ENCODE results near the gene OCLN.
"Not testable (repeated sequence)": the region's sequence is repeated elsewhere in the genome, so short reads cannot be mapped to it uniquely, and the experiment has no call there.

OCLN gene

DNA sequence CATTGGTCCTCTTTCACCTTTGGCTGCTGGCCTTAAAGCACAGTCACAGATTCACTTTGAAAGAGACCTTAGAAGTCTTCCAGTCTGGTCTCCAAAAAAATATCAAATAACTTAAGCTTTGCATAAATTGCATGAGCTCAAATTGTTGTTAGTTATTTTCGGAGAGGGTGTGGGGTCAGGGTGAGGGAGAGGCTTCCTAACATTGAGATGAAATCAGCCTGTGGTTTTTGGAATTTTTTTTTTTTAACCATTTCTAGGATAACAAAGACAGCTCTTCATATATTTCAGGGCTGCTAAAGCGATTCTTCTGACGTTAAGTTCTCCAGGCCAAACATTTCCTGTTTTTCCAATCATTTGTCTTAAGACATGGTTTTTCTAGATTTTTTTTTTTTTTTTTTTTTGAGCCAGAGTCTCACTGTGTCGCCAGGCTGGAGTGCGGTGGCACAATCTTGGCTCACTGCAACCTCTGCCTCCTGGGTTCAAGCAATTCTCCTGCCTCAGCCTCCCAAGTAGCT is 4.5 kb downstream of the OCLN start:
- peaks cover 8% of the 10 kb centered on the region for H3K4me1 ChIP-seq (ENCODE audit: insufficient read depth, low read length)
- no peak overlapping the region for H2AFZ ChIP-seq (ENCODE audit: low read depth, low read length)
- H3K27me3 ChIP-seq (ENCODE audit: insufficient read depth, low read length): peaks cover 27% of the 10 kb centered on the region
- no peak overlapping the region for H3K4me3 ChIP-seq (ENCODE audit: low read length)
- no peaks in the 10 kb centered on the region for H3K36me3 ChIP-seq (ENCODE audit: insufficient read depth, low read length)
- no peaks in the 10 kb centered on the region for H3K9me3 ChIP-seq (ENCODE audit: low read length)

DNA sequence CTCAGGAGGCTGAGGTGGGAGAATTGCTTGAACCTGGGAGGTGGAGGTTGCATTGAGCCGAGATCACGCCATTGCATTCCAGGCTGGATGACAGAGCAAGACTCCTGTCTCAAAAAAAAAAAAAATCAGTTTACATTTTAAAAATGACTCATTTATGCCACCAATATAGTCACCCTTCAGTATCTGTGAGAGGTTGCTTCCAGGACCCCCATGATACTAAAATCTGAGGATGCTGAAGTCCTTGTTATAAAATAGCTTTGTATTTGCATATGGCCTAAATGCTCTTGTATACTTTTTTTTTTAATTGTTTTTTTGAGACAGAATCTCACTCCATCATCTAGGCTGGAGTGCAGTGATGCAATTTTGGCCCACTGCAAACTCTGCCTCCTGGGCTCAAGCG is 5.8 kb downstream of the OCLN start:
- H3K27me3 ChIP-seq (ENCODE audit: insufficient read depth, low read length): peaks cover 18% of the 10 kb centered on the region
- no peak overlapping the region for H3K4me3 ChIP-seq (ENCODE audit: low read length)
- no peaks in the 10 kb centered on the region for H3K36me3 ChIP-seq (ENCODE audit: insufficient read depth, low read length)
- peaks cover 3% of the 10 kb centered on the region for H3K4me1 ChIP-seq (ENCODE audit: insufficient read depth, low read length)
- no peak overlapping the region for H2AFZ ChIP-seq (ENCODE audit: low read depth, low read length)
- H3K9me3 ChIP-seq (ENCODE audit: low read length): no peaks in the 10 kb centered on the region

DNA sequence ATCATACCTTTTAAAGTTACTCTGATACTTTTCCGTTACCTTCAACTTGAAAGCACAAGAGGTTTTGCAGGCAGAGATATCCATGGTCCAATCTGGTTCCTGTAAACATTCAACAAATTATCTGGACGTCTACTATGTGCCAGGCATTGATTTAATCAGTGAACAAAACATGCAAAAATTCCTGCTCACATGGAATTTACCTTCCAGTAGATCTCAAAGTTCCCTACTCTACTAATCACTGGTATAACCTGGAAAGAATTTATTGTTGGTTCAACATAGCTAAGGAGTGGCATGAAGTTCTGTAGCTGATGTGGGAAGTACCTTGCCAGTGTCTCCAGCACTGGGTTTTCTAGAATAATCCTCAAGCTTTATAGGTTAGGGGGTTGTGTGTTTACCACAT is 9.8 kb downstream of the OCLN start:
- no peak overlapping the region for H2AFZ ChIP-seq (ENCODE audit: low read depth, low read length)
- H3K4me3 ChIP-seq (ENCODE audit: low read length): no peak overlapping the region
- no peaks in the 10 kb centered on the region for H3K4me1 ChIP-seq (ENCODE audit: insufficient read depth, low read length)
- H3K36me3 ChIP-seq (ENCODE audit: insufficient read depth, low read length): no peaks in the 10 kb centered on the region
- H3K27me3 ChIP-seq (ENCODE audit: insufficient read depth, low read length): peaks cover 2% of the 10 kb centered on the region
- no peaks in the 10 kb centered on the region for H3K9me3 ChIP-seq (ENCODE audit: low read length)

DNA sequence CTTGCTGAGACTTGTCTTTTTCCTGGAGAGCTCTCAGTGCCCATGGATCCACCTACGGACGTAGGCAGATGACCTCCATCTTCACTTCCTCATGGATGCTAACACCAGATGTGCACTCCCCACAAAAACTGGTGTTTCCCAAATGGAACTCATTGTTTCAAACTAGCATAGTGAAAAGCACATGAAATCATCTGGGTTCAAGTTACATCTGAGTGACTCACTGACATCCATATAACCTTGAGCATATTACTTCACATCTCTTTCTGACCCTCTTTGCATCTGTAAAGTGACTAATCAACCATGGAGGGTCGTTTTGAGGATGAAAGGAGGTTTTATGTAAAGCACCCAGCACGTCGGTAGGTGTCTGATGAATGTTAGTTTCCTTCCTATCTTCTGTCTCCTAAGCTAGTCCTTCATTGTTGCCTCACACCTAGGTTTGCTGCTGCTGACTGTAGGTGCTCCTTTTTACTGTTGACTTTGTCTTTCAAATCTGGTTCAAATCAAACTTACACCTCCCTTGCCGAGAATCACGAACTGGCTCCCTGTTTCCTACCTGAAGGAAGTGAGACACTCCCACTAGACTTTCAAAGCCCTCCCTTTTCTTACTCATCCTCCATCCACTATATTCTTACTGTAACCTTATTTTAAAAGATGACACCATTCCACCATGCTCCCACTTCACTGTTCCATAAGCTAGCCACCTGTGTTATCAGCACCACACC is 10.3 kb downstream of the OCLN start:
- H3K27me3 ChIP-seq (ENCODE audit: insufficient read depth, low read length): peaks cover 2% of the 10 kb centered on the region
- H3K4me3 ChIP-seq (ENCODE audit: low read length): no peak overlapping the region
- no peaks in the 10 kb centered on the region for H3K4me1 ChIP-seq (ENCODE audit: insufficient read depth, low read length)
- no peaks in the 10 kb centered on the region for H3K36me3 ChIP-seq (ENCODE audit: insufficient read depth, low read length)
- no peak overlapping the region for H2AFZ ChIP-seq (ENCODE audit: low read depth, low read length)
- H3K9me3 ChIP-seq (ENCODE audit: low read length): no peaks in the 10 kb centered on the region

DNA sequence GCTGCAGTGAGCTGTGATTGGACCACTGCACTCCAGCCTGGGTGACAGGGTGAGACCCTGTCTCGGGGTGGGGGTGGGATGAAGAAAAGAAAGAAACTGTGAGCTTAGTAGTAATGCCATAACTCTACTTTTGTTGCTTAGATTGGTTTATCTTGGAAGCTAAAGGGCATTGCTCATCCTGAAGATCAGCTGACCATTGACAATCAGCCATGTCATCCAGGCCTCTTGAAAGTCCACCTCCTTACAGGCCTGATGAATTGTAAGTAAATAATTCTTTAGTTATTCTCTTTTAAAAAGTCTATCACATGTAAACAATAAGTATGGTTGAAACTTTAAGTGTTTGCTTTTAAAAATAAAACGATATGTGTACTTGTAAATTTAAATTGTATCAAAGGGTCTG is 11.4 kb downstream of the OCLN start:
- Histone ChIP-seq H3K9me3 (ENCODE audit: low read length) (no peaks in the 10 kb centered on the region), H3K4me3 (ENCODE audit: low read length) (no peak overlapping the region), H2AFZ (ENCODE audit: low read depth, low read length) (no peak overlapping the region), H3K27me3 (ENCODE audit: insufficient read depth, low read length) (peaks cover 2% of the 10 kb centered on the region), H3K36me3 (ENCODE audit: insufficient read depth, low read length) (no peaks in the 10 kb centered on the region), H3K4me1 (ENCODE audit: insufficient read depth, low read length) (no peaks in the 10 kb centered on the region)

DNA sequence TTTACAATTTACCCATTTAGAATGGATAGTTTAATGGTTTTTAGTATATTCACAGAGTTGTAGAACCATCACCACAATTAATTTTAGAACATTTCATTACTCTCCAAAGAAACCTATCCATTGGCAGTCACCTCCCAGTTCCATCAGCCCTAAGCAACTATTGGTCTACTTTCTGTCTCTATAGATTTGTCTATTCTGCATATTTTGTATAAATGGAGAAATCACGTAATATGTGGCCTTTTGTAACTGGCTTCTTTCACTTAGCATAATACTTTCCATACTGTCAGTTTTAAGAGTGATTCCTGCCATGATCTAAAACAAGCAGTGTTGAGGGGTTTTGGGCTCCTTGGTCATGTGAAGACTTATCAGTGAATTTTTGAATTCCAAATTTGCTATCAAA is 12.7 kb downstream of the OCLN start:
- Histone ChIP-seq H3K4me3 (ENCODE audit: low read length) (no peak overlapping the region), H3K36me3 (ENCODE audit: insufficient read depth, low read length) (no peaks in the 10 kb centered on the region), H3K9me3 (ENCODE audit: low read length) (no peaks in the 10 kb centered on the region), H3K27me3 (ENCODE audit: insufficient read depth, low read length) (peaks cover 2% of the 10 kb centered on the region), H2AFZ (ENCODE audit: low read depth, low read length) (no peak overlapping the region), H3K4me1 (ENCODE audit: insufficient read depth, low read length) (no peaks in the 10 kb centered on the region)

DNA sequence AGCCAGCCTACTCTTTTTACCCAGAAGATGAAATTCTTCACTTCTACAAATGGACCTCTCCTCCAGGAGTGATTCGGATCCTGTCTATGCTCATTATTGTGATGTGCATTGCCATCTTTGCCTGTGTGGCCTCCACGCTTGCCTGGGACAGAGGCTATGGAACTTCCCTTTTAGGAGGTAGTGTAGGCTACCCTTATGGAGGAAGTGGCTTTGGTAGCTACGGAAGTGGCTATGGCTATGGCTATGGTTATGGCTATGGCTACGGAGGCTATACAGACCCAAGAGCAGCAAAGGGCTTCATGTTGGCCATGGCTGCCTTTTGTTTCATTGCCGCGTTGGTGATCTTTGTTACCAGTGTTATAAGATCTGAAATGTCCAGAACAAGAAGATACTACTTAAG is 16.6 kb downstream of the OCLN start:
- no peaks in the 10 kb centered on the region for H3K27me3 ChIP-seq (ENCODE audit: insufficient read depth, low read length)
- H3K36me3 ChIP-seq (ENCODE audit: insufficient read depth, low read length): no peaks in the 10 kb centered on the region
- no peak overlapping the region for H3K4me3 ChIP-seq (ENCODE audit: low read length)

DNA sequence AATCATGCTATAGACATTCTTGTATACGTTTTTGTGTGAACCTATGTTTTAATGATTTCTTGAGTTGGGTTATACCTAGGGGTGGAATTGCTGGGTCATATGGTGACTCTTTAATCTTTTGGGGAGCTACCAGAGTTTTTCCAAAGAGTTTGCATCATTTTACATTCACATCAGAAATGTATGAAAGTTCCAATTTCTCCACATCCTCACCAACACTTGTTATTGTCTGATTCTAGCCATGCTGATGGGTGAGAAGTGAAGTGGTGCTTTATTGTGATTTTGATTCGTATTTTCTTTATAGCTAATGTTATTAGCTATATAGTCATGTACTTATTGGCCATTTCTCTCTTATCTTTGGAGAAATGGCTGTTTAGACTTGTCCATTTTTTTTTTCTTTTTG is 18.1 kb downstream of the OCLN start:
- Histone ChIP-seq H3K27me3 (ENCODE audit: insufficient read depth, low read length) (no peaks in the 10 kb centered on the region), H3K9me3 (ENCODE audit: low read length) (no peaks in the 10 kb centered on the region), H3K4me1 (ENCODE audit: insufficient read depth, low read length) (no peaks in the 10 kb centered on the region), H3K36me3 (ENCODE audit: insufficient read depth, low read length) (no peaks in the 10 kb centered on the region), H2AFZ (ENCODE audit: low read depth, low read length) (no peak overlapping the region), H3K4me3 (ENCODE audit: low read length) (no peak overlapping the region)

More for the DNA sequence above, 16.6 kb downstream of the OCLN start:
- no peak overlapping the region for H2AFZ ChIP-seq (ENCODE audit: low read depth, low read length)
- no peaks in the 10 kb centered on the region for H3K4me1 ChIP-seq (ENCODE audit: insufficient read depth, low read length)
- H3K9me3 ChIP-seq (ENCODE audit: low read length): no peaks in the 10 kb centered on the region

DNA sequence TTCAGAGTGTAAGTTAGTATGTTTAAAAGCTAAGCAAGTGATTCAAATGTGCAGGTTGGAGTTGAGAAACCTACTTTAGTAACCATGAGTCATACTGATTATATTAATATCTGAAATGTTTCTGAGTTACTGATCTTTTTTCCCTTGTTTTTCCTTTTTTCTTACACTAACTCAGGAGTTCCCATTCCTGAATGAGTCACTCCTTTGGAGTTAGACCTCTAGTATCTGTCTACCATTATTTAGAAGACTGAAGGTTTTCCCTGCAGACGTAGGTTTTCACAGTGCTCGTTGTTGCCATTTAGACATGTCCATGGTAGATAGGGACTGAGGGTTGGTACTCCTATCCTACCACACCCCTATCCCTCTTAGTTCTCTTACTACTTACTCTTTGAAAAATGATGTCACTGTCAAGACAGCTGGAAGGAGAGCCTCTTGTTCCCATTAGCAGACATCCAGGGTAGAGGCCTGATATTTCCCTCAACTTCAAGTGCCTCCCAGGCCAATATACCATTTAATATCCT is 20.2 kb downstream of the OCLN start:
- Histone ChIP-seq H3K9me3 (ENCODE audit: low read length) (no peaks in the 10 kb centered on the region), H2AFZ (ENCODE audit: low read depth, low read length) (no peak overlapping the region), H3K36me3 (ENCODE audit: insufficient read depth, low read length) (no peaks in the 10 kb centered on the region), H3K27me3 (ENCODE audit: insufficient read depth, low read length) (no peaks in the 10 kb centered on the region), H3K4me3 (ENCODE audit: low read length) (no peak overlapping the region), H3K4me1 (ENCODE audit: insufficient read depth, low read length) (no peaks in the 10 kb centered on the region)

DNA sequence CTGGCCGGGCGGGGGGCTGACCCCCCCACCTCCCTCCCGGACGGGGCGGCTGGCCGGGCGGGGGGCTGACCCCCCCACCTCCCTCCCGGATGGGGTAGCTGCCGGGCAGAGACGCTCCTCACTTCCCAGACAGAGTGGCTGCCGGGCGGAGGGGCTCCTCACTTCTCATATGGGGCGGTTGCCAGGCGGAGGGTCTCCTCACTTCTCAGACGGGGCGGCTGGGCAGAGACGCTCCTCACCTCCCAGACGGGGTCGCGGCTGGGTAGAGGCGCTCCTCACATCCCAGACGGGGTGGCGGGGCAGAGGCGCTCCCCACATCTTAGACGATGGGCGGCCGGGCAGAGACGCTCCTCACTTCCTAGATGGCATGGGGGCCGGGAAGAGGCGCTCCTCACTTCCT is 23.0 kb downstream of the OCLN start:
- not testable (repeated sequence) for H3K4me3 ChIP-seq (ENCODE audit: low read length); H3K36me3 ChIP-seq (ENCODE audit: insufficient read depth, low read length); H3K27me3 ChIP-seq (ENCODE audit: insufficient read depth, low read length); H3K9me3 ChIP-seq (ENCODE audit: low read length); H3K4me1 ChIP-seq (ENCODE audit: insufficient read depth, low read length); H2AFZ ChIP-seq (ENCODE audit: low read depth, low read length)

DNA sequence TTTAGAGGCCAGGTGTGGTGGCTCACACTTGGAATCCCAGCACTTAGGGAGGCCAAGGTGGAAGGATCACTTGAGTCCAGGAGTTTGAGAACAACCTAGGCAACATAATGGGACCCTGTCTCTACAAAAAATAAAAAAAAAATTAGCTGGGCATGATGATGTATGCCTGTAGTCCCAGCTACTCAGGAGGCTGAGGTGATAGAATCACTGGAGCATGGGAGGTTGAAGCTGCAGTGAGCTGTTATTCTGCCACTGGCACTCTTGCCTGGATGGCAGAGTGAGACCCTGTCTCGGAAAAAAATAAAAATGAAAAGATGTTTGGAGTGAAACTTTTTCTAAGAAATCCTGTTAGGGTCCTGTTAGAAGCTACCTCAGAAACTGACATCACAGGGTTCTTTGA is 24.2 kb downstream of the OCLN start:
- H3K9me3 ChIP-seq (ENCODE audit: low read length): no peaks in the 10 kb centered on the region
- H3K36me3 ChIP-seq (ENCODE audit: insufficient read depth, low read length): no peaks in the 10 kb centered on the region
- H2AFZ ChIP-seq (ENCODE audit: low read depth, low read length): no peak overlapping the region
- H3K4me1 ChIP-seq (ENCODE audit: insufficient read depth, low read length): no peaks in the 10 kb centered on the region
- no peak overlapping the region for H3K4me3 ChIP-seq (ENCODE audit: low read length)
- H3K27me3 ChIP-seq (ENCODE audit: insufficient read depth, low read length): peaks cover 2% of the 10 kb centered on the region

DNA sequence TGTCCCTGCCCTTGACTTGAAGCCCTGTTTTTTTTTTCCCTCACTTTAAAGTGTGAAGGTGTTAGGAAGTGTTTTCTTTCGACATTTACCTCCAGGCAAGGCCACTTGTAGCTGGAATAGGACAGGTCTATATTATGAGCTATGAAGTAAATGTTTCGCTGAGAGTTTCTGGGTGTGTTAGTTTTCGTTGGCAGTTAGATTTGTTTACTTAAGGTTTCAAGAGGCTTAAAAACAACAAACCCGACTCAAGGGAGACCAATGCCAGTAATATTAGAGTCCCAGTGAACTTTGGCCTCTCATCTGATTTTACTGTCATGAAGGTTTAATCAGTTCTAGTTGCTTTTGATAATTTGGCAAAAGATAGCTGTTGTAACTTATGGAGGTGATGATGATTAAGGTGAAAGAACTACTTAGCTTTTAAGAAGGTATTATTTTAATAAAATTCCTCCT is 25.2 kb downstream of the OCLN start:
- H3K27me3 ChIP-seq (ENCODE audit: insufficient read depth, low read length): peaks cover 2% of the 10 kb centered on the region
- H2AFZ ChIP-seq (ENCODE audit: low read depth, low read length): no peak overlapping the region
- no peaks in the 10 kb centered on the region for H3K36me3 ChIP-seq (ENCODE audit: insufficient read depth, low read length)
- H3K4me3 ChIP-seq (ENCODE audit: low read length): no peak overlapping the region
- no peaks in the 10 kb centered on the region for H3K4me1 ChIP-seq (ENCODE audit: insufficient read depth, low read length)
- H3K9me3 ChIP-seq (ENCODE audit: low read length): no peaks in the 10 kb centered on the region

DNA sequence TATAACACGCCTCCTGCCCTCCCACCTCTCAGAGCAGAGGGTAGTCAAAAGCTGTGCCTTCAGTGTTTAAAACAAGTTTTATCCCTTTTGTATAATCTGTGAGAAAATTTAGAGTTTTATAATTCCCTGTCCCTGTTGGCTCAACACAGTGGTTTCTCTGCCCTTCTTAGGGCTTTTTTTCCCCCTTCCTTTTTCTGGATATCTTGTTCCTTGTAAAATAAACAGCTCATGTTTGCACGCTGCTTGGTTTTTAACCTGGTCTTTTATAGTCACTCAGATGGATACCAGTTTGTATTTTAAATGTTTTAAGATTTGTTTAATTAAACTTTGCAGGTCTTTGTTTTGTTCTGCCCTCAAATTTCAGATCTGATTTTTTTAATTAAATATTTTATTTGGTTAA is 26.7 kb downstream of the OCLN start:
- H3K4me3 ChIP-seq (ENCODE audit: low read length): no peak overlapping the region
- H3K4me1 ChIP-seq (ENCODE audit: insufficient read depth, low read length): no peaks in the 10 kb centered on the region
- H3K27me3 ChIP-seq (ENCODE audit: insufficient read depth, low read length): peaks cover 2% of the 10 kb centered on the region
- H3K36me3 ChIP-seq (ENCODE audit: insufficient read depth, low read length): no peaks in the 10 kb centered on the region
- no peak overlapping the region for H2AFZ ChIP-seq (ENCODE audit: low read depth, low read length)
- no peaks in the 10 kb centered on the region for H3K9me3 ChIP-seq (ENCODE audit: low read length)

DNA sequence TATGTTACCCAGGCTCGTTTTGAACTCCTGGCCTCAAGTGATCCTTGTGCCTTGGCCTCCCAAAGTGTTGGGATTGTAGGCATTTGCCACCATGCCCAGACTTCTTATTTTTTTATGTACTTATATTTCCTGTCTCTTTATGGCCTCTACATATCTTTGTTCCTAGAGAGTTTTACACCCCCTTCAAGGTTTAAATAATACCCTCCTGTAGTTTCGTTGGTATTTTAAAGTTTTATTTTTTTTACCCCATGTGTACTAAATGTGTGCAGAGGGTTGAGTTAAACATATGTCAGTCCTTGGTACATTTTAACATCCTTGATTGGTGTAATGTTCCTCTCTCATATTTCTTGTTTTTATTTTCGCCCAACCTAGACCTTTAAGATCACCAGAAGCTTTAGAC is 29.4 kb downstream of the OCLN start:
- H3K27me3 ChIP-seq (ENCODE audit: insufficient read depth, low read length): peaks cover 2% of the 10 kb centered on the region
- H3K4me3 ChIP-seq (ENCODE audit: low read length): no peak overlapping the region
- no peaks in the 10 kb centered on the region for H3K4me1 ChIP-seq (ENCODE audit: insufficient read depth, low read length)
- H3K36me3 ChIP-seq (ENCODE audit: insufficient read depth, low read length): no peaks in the 10 kb centered on the region
- H3K9me3 ChIP-seq (ENCODE audit: low read length): no peaks in the 10 kb centered on the region
- no peak overlapping the region for H2AFZ ChIP-seq (ENCODE audit: low read depth, low read length)
